GM12878 (cell line): ENCODE results near the gene RTP1. TPM values are rescaled to one million over a fixed set of nuclear protein-coding genes. Genes with fewer than 3 reads are reported as not detected.

ENCODE experiments used
- ATAC-seq: fragments of 200-7000 bp; cut with Tn5 transposase; 3 replicates; pipeline ENCODE4 v1.9.1; 2020; ENCODE audit warnings: mild to moderate bottlenecking, moderate library complexity
- BruUV-seq: library from RNA; stranded (reverse); fragments of 400-500 nt; replicated peaks from 2 replicates; lab custom pipeline; 2021; lab: Mats Ljungman, UMichigan
- CTCF ChIA-PET: fragments of 300-600 bp; sonication (Branson Sonifier 250); formaldehyde crosslinking; extraction: SDS; loops from one replicate; lab custom pipeline; 2021; ENCODE audit warnings: inconsistent platforms; lab: Yijun Ruan, JAX
- POLR2A ChIA-PET: fragments of 350-600 bp; formaldehyde crosslinking; extraction: SDS; loops from one replicate; lab custom pipeline; 2021; ENCODE audit warnings: inconsistent platforms; lab: Charles Lee
- RAD21 ChIA-PET: fragments of 300-600 bp; sonication (Branson Sonifier 250); formaldehyde crosslinking; loops from one replicate; lab custom pipeline; 2023; ENCODE audit warnings: antibody characterized with exemption; ENCODE audit not compliant: unreplicated experiment; lab: Charles Lee
- SMC1A ChIA-PET: fragments of 300-600 bp; sonication (Branson Sonifier 250); formaldehyde crosslinking; loops from one replicate; lab custom pipeline; 2023; ENCODE audit not compliant: unreplicated experiment, uncharacterized antibody; lab: Charles Lee
- DNase-seq: peaks from one replicate; pipeline ENCODE4 v3.0.0-alpha.2; 2011; ENCODE audit warnings: low read depth, low spot score
- FAIRE-seq: peaks from 3 replicates; lab custom pipeline; 2011; peaks lifted over from hg19 to GRCh38; lab: Jason Lieb, UNC
- H2AFZ ChIP-seq: 2 replicates; pipeline ENCODE4 v1.6.0; 2011; ENCODE audit warnings: low read depth, low read length, control low read depth; ENCODE audit not compliant: control insufficient read depth
- H3K27ac ChIP-seq: 2 replicates; pipeline ENCODE4 v1.5.1; 2011; ENCODE audit warnings: control low read depth; ENCODE audit not compliant: control insufficient read depth, insufficient read depth
- H3K27me3 ChIP-seq, 2 experiments: replicated peaks in 1 of 2; 2 replicates each; pipeline versions ENCODE4 v1.6.0 to v1.6.1; 2011; ENCODE audit warnings: low read length in 1 of 2; ENCODE audit not compliant: control insufficient read depth in 2 of 2, insufficient read depth in 2 of 2
- H3K36me3 ChIP-seq, 2 experiments: 2 replicates each; pipeline ENCODE4 v1.5.1; 2011; ENCODE audit warnings: low read length in 1 of 2; ENCODE audit not compliant: control insufficient read depth in 2 of 2, insufficient read depth in 2 of 2
- H3K4me1 ChIP-seq: 2 replicates; pipeline ENCODE4 v1.6.1; 2011; ENCODE audit warnings: mild to moderate bottlenecking, low read length, moderate library complexity, mixed read lengths; ENCODE audit not compliant: control insufficient read depth, insufficient read depth
- H3K4me2 ChIP-seq: 2 replicates; pipeline ENCODE4 v1.6.0; 2011; ENCODE audit warnings: control low read depth; ENCODE audit not compliant: control insufficient read depth, insufficient read depth
- H3K4me3 ChIP-seq: fragments of 200-600 bp; sonication (generic); 2 replicates; pipeline ENCODE4 v1.5.1; 2016
- H3K79me2 ChIP-seq: 2 replicates; pipeline ENCODE4 v1.6.0; 2011; ENCODE audit warnings: low read length; ENCODE audit not compliant: control insufficient read depth, insufficient read depth
- H3K9ac ChIP-seq: 2 replicates; pipeline ENCODE4 v1.8.0; 2011; ENCODE audit warnings: low read length, control low read depth, mixed read lengths; ENCODE audit not compliant: control insufficient read depth, insufficient read depth
- H3K9me3 ChIP-seq: replicated peaks from 3 replicates; pipeline ENCODE4 v1.5.1; 2011; ENCODE audit warnings: mild to moderate bottlenecking, low read length; ENCODE audit not compliant: control insufficient read depth, insufficient read depth
- H4K20me1 ChIP-seq: 2 replicates; pipeline ENCODE4 v1.6.0; 2011; ENCODE audit not compliant: control insufficient read depth, insufficient read depth
- ATF3 ChIP-seq: IDR thresholded peaks from 2 replicates; pipeline ENCODE4 v1.6.1; 2011; ENCODE audit warnings: low read depth, mild to moderate bottlenecking, low read length, moderate library complexity, borderline replicate concordance; ENCODE audit errors: extremely low read depth
- BHLHE40 ChIP-seq, 2 experiments: fragments of 450-650 bp in 1 of 2; IDR thresholded peaks; 2 replicates each; pipeline ENCODE4 v1.6.1; 2011 to 2017; ENCODE audit warnings: low read depth in 2 of 2, borderline replicate concordance in 1 of 2, improper control_type of control experiment in 1 of 2, low read length in 1 of 2, mild to moderate bottlenecking in 1 of 2
- CREB1 ChIP-seq: IDR thresholded peaks from 2 replicates; pipeline ENCODE4 v1.6.1; 2012; ENCODE audit warnings: low read depth, mild to moderate bottlenecking, inconsistent platforms
- JUNB ChIP-seq: IDR thresholded peaks from 2 replicates; pipeline ENCODE4 v1.6.1; 2016; ENCODE audit warnings: antibody characterized with exemption, mild to moderate bottlenecking
- NFIC ChIP-seq: IDR thresholded peaks from 2 replicates; pipeline ENCODE4 v1.6.1; 2012; ENCODE audit warnings: low read depth, mild to moderate bottlenecking, inconsistent platforms, low read length, moderate library complexity
- PML ChIP-seq: IDR thresholded peaks from 2 replicates; pipeline ENCODE4 v1.6.1; 2012; ENCODE audit warnings: low read length, inconsistent platforms
- RAD51 ChIP-seq: fragments of 450-650 bp; IDR thresholded peaks from 2 replicates; pipeline ENCODE4 v1.6.1; 2016; ENCODE audit warnings: moderate library complexity, mild to moderate bottlenecking, inconsistent platforms
- RFX5 ChIP-seq: IDR thresholded peaks from 2 replicates; pipeline ENCODE4 v1.6.1; 2011; ENCODE audit warnings: low read depth, low read length, improper control_type of control experiment
- SREBF2 ChIP-seq: IDR thresholded peaks from 2 replicates; pipeline ENCODE4 v1.6.1; 2012; ENCODE audit warnings: mild to moderate bottlenecking, low read length
- TBL1XR1 ChIP-seq: IDR thresholded peaks from 2 replicates; pipeline ENCODE4 v1.6.1; 2012; ENCODE audit warnings: low read depth, low read length, improper control_type of control experiment
- YBX1 ChIP-seq: fragments of 450-650 bp; IDR thresholded peaks from 2 replicates; pipeline ENCODE4 v1.6.1; 2016; ENCODE audit warnings: antibody characterized with exemption
- ZNF274 ChIP-seq: IDR thresholded peaks from one replicate; pipeline ENCODE4 v1.8.0; 2011; ENCODE audit not compliant: insufficient read length, insufficient read depth
- WGBS: methylation state at CpG from one replicate; pipeline ENCODE4 v1.1.6; 2016; ENCODE audit warnings: low lambda C conversion rate; ENCODE audit not compliant: insufficient replicate concordance, insufficient coverage; ENCODE audit errors: missing lambda C conversion rate; 5-methylcytosine and 5-hydroxymethylcytosine counted together
- in situ Hi-C: fragments of 300-500 bp; cut with MboI; formaldehyde crosslinking; loops from 9 replicates; pipeline ENCODE4 v1.14.3; 2018; ENCODE audit warnings: mixed read lengths
- intact Hi-C: fragments of 100-400 bp; cut with micrococcal nuclease; formaldehyde crosslinking; loops from one replicate; pipeline ENCODE4 v1.14.2; 2022; ENCODE audit not compliant: unreplicated experiment
- polyA plus RNA-seq, 11 experiments: library from polyadenylated mRNA; depleted of rRNA in 4 of 11; unstranded in 6 of 11; stranded (reverse) in 5 of 11; fragments of >200 nt; fragmentation: Nextera tagmentation in 4 of 11; fragmentation: Illumina TruSeq in 1 of 11; extraction: Ambion mirVana in 4 of 11; extraction: Trizol in 1 of 11; gene quantifications; 1 replicate in 1 of 11; 2 replicates in 10 of 11; pipeline versions ENCODE4 v1.2.1 to v1.2.3, GENCODE V29; 2011 to 2016; ENCODE audit warnings: inconsistent platforms in 2 of 11, missing spikeins in 2 of 11, low read depth in 1 of 11
- total RNA-seq, 4 experiments: library from RNA; depleted of rRNA in 3 of 4; stranded (reverse); fragments of >200 nt in 3 of 4; fragmentation: Illumina TruSeq in 1 of 4; extraction: Trizol in 1 of 4; gene quantifications; 2 replicates each; pipeline versions ENCODE4 v1.2.1 to v1.2.3, GENCODE V29; 2013 to 2021
- TF ChIP-seq, protein P1 (sequence below): IDR thresholded peaks from 2 replicates; pipeline ENCODE4 v1.6.1; 2012; ENCODE audit warnings: low read depth, low read length, improper control_type of control experiment

RTP1 gene
- total and polyA plus RNA-seq, 10 of the 15 experiments (the other 5 are each of a cell fraction or from before 2014, with no cell fraction given) = not detected

DNA sequence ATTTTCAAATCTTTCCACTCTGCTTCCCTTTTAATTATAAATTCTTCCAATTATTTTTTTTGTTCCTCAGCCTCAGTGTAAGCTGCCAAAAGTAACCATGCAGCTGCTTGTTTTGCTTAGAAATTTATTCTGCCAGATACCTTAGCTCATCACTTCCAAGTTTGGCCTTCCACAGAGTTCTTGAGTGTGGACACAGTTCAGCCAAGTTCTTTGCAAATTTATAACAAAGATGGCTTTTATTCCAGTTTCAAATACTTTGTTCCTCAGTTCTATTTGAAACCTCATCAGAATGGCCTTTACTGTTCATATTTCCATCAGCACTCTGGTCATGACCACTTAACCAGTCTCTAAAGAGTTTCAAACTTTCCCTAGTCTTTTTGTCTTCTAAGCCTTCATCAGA is 10.3 kb downstream of the RTP1 start (continued):
- TF ChIP-seq ATF3 = no peak
- TF ChIP-seq, protein P1, sequence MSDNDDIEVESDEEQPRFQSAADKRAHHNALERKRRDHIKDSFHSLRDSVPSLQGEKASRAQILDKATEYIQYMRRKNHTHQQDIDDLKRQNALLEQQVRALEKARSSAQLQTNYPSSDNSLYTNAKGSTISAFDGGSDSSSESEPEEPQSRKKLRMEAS = no peak
- TF ChIP-seq SREBF2 = no peak
- TF ChIP-seq RAD51 = no peak
- TF ChIP-seq PML = no peak
- no peak for TF ChIP-seq RFX5
- no peak for TF ChIP-seq ZNF274

- Histone ChIP-seq H3K9ac (no peak overlapping the region), H3K4me3 (no peak overlapping the region), H3K27me3 (0 out of 4 replicates have a peak, but pooled peaks cover 1 to 3% of the 10 kb centered on the region in 2 experiments), H3K27ac (no peak overlapping the region), H3K4me2 (no peak overlapping the region), H3K36me3 (no peaks in the 10 kb centered on the region), H4K20me1 (no peaks in the 10 kb centered on the region), H3K79me2 (no peaks in the 10 kb centered on the region), H2AFZ (no peak overlapping the region), H3K9me3 (peaks cover 3% of the 10 kb centered on the region; the same call in 2 of the 3 replicates), H3K4me1 (no peaks in the 10 kb centered on the region)
- RAD21 ChIA-PET = no interaction called here
- POLR2A ChIA-PET = no interaction called here
- no peak for ATAC-seq
- TF ChIP-seq CREB1 (no peak), BHLHE40 (IDR thresholded peaks at IDR 0.05; ENCODE audit: borderline replicate concordance in 1 of 2, low read depth in 2 of 2, low read length in 1 of 2) (no peak), NFIC (no peak), YBX1 (no peak), TBL1XR1 (no peak), JUNB (no peak)
- no peak for DNase-seq
- intact Hi-C loops (no loop called here), in situ Hi-C loops (no loop called here)
- WGBS = 5% methylated on average over 1 of the region's 1 CpG
- SMC1A ChIA-PET = no interaction called here
- CTCF ChIA-PET = no interaction called here
- no peak for FAIRE-seq
- no TSS peak for BruUV-seq
Observed at GRCh38 chr3:187208159-187208558, 10.9 kb downstream of the RTP1 start.
